Kasumi-1 (cell line): Measurements from ENCODE around the gene MARK1.

Experiments used
- DNase-seq, 2 experiments: peaks; one replicate each; lab custom pipeline; 2025; lab: John Stamatoyannopoulos, UW

MARK1 gene

DNA sequence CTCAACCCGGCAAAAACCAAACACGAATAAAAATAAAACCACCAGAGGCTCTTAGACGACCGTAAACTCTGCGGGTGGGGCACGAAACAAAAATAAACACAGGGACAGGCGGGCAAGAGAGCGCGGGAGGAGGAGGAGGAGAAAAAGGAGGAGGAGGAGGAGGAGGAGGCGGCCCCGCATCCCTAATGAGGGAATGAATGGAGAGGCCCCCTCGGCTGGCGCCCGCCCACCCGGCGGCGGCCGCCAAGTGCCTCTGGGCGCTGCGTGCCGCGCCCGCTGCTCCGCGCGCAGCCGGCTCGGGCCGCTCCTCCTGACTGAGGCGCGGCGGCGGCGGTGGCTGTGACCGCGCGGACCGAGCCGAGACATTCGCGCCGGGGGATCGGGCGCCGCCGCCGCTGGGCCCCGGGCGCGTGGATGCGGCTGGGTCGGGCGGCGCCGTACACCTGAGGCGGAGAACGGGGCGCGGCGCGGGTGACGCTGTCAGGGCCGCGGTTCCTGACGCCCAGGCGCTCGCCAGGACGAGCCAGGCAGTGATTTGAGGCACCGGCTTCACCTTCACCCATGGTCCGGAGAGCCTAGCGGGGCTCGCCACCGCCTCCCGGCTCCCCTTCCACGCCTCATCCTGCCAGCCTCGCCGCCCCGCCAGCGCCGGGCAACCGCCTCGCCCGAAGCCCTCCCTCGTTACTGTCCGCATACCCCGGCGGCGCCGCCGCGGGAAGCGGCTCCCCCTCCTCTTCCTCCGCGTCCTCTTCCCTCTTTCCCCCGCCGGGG is at the start of gene MARK1:
MARK1 (plus strand) TSS at position 229 of the 771 bp plus-strand sequence. CDS start 687 bp downstream, outside the sequence.
- DNase-seq: no peak

- no peak for DNase-seq
Measured at GRCh38 chr1:220483700-220484099, 44.2 kb upstream of the MARK1 start.

DNA sequence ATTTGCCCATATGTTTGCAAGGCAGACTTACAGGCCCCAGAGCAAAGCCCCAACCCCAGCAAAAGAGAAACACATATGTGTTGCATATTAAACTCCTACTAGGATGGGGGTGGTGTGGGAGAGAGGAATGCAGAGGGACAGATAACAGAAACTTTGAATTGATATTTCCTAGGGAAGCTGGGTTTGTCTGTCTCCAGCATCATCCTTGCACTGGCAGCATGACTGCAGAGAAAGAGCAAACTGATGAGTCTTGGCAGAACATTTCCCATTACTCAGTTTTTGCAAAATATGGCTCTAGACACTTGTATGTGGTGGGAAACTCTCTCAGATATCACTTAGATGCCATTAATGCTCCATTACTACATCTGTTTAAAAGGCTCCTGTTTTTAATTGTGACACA is 43.8 kb upstream of the MARK1 start:
- DNase-seq: no peak

GRCh38 chr1:220485131-220485530 is 42.8 kb upstream of the MARK1 start:
- no peak for DNase-seq

GRCh38 chr1:220485791-220486190 is 42.1 kb upstream of the MARK1 start:
- DNase-seq: no peak

- peak; percentile 18 to 48 for DNase-seq
Measured at GRCh38 chr1:220487297-220487820, 40.6 kb upstream of the MARK1 start.

- DNase-seq: no peak
Measured at GRCh38 chr1:220491891-220492290, 36.0 kb upstream of the MARK1 start.

DNA sequence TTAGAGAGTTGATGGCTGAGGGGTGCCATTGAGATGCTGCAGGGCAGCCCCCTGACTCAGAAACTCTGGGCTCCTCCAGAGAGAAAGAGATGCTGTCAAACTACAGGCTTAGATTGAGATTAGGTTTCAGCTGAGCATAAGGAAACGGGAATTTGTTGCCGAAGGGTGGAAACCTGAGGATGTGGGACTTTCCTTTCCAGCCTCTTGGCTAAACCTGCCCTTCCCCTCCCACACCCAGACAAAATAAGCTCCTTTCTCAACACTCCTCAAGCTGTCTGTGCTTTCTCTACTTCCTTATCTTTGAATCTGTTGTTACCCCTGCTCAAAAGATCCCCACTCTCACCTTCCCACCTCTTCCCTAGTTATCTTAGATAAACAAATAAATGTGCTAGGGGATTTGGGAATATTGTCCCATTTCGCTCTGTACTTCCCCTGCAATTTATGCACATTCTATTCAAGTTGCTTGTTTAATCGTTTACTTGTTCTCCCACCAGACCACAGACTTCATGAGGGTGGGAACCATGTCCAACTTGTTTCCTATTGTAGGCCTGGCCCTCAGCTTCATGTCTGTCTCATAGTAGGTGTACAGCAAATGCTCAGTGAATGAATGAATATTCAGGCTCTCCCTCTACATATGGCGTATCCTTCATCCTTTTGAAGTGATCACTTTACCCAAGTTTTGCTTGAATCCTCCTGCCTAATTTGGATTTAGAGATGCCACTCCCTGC is 30.6 kb upstream of the MARK1 start:
- DNase-seq: no peak

DNA sequence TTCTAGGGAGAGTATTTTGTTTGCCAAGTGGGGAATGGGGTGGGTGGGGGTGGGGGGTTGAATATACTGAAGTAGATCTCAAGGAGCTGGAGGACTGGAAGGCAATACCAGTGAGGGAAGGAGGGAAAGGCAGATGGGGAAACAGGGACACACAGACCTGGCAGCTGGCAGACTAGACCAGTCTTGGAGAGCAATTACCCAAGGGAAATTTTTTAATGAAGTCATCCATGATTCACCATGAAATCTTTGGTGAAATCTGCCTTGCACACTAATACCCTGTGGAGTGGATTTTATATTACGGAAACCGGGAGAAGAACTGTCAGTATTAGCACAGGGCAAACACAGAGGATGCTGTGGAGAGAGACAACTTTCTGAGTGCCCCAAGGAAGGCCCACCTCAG is 29.7 kb upstream of the MARK1 start:
- DNase-seq: no peak

- DNase-seq: no peak
Measured at GRCh38 chr1:220500372-220500771, 27.6 kb upstream of the MARK1 start.

DNA sequence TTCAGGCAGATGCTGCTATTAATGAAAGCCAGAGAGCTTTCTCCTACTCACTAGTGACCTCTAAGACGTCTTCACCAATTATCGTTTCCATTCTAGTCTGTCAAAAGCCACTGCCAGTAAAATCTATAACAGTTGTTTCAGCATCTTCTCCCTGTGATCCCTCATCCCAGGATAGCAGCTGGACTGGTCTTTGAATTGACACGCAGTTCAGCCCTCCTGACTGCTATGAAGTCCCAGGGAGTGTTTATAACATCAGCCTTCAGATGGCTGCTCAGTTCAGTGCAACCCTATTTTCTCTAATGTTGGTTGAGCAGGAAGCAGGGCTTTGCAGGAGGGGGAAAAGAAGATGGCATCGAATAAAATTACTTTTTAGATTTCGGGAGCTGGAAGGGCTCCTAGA is 23.6 kb upstream of the MARK1 start:
- DNase-seq: no peak

DNA sequence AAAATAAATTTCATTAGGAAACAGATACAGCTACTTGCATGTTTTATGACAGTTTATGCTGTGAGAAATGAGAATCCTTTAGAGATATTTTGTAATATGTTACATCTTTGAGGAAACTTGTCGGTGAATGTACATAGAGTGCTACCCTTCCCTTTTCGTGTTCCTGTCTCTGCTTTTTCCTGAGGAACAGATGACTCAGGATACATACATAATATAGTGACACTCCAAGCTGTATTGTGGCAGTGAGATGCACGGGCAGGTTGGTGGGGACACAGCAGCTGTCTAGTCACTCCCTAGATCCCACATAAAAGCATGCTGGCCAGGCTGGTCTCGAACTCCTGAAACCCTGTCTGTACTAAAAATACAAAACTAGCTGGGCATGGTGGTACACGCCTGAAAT is 20.9 kb upstream of the MARK1 start:
- DNase-seq: no peak

DNA sequence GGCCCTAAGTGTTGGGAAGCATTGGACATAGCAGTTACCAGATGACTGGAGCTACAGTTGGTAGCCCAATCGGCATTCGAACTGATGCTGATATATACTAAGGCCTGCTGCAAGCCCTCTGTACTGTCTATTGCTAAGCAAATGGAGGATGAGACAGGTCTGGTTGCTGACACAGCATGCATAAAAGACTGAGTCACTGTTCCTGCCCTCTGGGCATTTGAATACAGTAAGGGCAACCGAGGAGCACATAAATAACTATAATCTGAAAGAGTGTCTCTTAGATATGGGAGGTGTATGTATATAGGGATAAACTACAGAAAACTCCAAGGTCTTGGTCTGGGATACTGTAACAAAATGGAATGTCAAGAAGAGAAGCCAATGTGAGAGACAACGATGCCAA is 16.8 kb upstream of the MARK1 start:
- DNase-seq: no peak

- DNase-seq: no peak
Measured at GRCh38 chr1:220511785-220512184, 16.2 kb upstream of the MARK1 start.

- no peak for DNase-seq
Measured at GRCh38 chr1:220513834-220514233, 14.1 kb upstream of the MARK1 start.

DNA sequence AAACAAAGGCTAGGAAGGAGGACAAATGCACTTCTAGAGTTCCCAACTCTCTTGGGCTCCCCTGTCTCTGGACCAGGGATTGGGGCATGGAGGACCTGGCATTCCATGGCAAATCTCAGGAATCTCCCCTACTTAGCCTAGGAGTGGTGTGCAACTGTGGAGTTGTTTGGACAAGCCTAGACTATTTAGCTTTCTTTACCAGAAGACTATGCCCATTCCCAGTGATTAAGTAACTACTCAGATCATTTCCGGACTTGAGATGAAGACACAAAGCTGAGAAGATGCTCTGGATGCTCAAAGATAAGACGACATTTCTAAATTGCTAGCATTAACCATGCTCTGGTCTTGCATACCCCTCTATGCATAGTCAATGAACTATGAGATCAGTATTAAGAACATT is 13.7 kb upstream of the MARK1 start:
- no peak for DNase-seq

DNA sequence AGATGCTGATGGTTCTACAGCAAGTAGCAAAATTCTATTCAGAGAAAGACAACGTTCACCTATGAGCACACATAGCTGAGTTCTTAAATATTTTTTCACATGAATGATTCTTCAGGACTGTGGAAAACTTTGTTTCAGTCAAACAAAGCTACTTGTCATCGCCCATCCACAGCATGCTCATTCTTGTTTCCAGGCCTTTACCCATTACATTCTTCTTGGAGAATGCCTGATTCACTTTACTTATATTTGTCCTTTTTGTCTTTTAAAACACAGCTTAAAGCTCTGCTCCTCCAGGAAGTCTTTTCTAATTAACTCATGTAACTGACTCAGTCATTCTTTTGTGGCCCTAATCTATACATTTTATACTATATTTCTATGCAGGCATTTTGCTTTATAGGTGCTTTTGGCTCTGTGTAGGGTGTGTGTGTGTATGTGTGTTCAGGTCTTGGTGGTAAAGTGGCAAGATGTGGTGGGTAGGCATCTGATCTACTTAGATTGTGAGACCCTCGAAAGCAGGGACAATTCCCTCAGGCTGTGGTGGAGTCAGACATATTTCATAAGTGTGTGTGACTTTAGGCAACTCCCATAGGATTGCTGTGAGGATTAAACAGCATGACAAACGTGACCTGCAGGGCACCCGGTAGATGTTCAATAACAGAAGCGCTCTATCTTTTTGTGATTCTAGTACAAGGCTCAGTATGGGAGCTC is 11.8 kb upstream of the MARK1 start:
- no peak for DNase-seq

GRCh38 chr1:220516722-220517042 is 11.3 kb upstream of the MARK1 start:
- no peak for DNase-seq

GRCh38 chr1:220521778-220522177 is 6.2 kb upstream of the MARK1 start:
- DNase-seq: no peak

DNA sequence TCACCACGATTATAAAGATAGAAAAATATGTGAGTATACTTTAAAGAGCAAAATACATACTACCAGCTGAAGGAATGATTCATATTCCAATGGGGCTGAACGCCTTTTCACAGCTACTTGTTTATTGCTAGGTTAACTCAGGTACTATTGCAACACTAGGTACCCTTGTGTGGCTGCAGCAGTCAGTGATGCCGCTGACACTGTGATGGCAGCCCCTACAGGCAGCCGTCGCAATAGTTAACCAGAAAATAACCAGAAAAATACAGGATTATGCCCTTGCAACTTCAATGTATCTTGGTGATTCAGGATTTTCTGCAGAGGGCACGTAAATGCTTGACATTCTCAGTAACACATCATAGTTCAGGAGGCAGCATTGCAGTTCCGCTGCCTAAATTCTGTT is 1.6 kb upstream of the MARK1 start:
- no peak for DNase-seq

- no peak for DNase-seq
Measured at GRCh38 chr1:220527279-220527907, 543 bp upstream of the MARK1 start.
